NK-92 (cell line): ENCODE measurements around the gene SUSD3.
"Not testable (repeated sequence)": the region's sequence is repeated elsewhere in the genome, so short reads cannot be mapped to it uniquely, and the experiment has no call there.

Experiments used
- DNase-seq: peaks from one replicate; lab custom pipeline; 2025; ENCODE audit not compliant: unreplicated experiment; lab: John Stamatoyannopoulos, UW

The SUSD3 gene

GRCh38 chr9:93108291-93109041 is 50.0 kb downstream of the SUSD3 start:
- no peak for DNase-seq

- no peak for DNase-seq
These were observed 51.9 kb downstream of the SUSD3 start for GRCh38 chr9:93110311-93110855.

GRCh38 chr9:93111001-93111370 is 52.5 kb downstream of the SUSD3 start:
- no peak for DNase-seq

- DNase-seq = no peak
These were observed 53.0 kb downstream of the SUSD3 start for GRCh38 chr9:93111371-93112115.

GRCh38 chr9:93112116-93112863 is 53.8 kb downstream of the SUSD3 start:
- DNase-seq = no peak

- no peak for DNase-seq
These were observed 54.4 kb downstream of the SUSD3 start for GRCh38 chr9:93112864-93113389.

GRCh38 chr9:93114169-93114983 is 55.9 kb downstream of the SUSD3 start:
- DNase-seq = no peak

- DNase-seq = no peak
These were observed 56.5 kb downstream of the SUSD3 start for GRCh38 chr9:93114984-93115335.

GRCh38 chr9:93115486-93116071 is 57.1 kb downstream of the SUSD3 start:
- no peak for DNase-seq

GRCh38 chr9:93116072-93116961 is 57.8 kb downstream of the SUSD3 start:
- DNase-seq = no peak

GRCh38 chr9:93117521-93117920 is 59.0 kb downstream of the SUSD3 start:
- DNase-seq = not testable (repeated sequence)

- DNase-seq = no peak
These were observed 59.7 kb downstream of the SUSD3 start for GRCh38 chr9:93117924-93118862.

GRCh38 chr9:93118863-93119702 is 60.6 kb downstream of the SUSD3 start:
- no peak for DNase-seq

GRCh38 chr9:93119703-93119952 is 61.1 kb downstream of the SUSD3 start:
- no peak for DNase-seq

GRCh38 chr9:93119953-93120845 is 61.7 kb downstream of the SUSD3 start:
- no peak for DNase-seq

- no peak for DNase-seq
These were observed 62.4 kb downstream of the SUSD3 start for GRCh38 chr9:93120846-93121315.
